ELF-1 (cell line): ENCODE results near the gene SRCIN1.

Source experiments
- DNase-seq: peaks from one replicate; pipeline ENCODE4 v3.0.0-alpha.2; 2016; ENCODE audit warnings: low read depth, low spot score

The SRCIN1 gene

GRCh38 chr17:38583828-38584349 lies 21.9 kb downstream of the SRCIN1 start:
- no peak for DNase-seq

- no peak for DNase-seq
Measured at GRCh38 chr17:38583176-38583575, 22.6 kb downstream of the SRCIN1 start.

- no peak for DNase-seq
Measured at GRCh38 chr17:38582069-38582468, 23.7 kb downstream of the SRCIN1 start.

GRCh38 chr17:38579934-38580333 lies 25.8 kb downstream of the SRCIN1 start:
- peak; percentile 76 for DNase-seq

- no peak for DNase-seq
Measured at GRCh38 chr17:38579083-38579480, 26.7 kb downstream of the SRCIN1 start.

- peak; percentile 98 for DNase-seq
Measured at GRCh38 chr17:38578229-38579082, 27.3 kb downstream of the SRCIN1 start.

- DNase-seq, result no peak
Measured at GRCh38 chr17:38577645-38578173, 28.0 kb downstream of the SRCIN1 start.

GRCh38 chr17:38577244-38577643 lies 28.5 kb downstream of the SRCIN1 start:
- DNase-seq, result no peak

GRCh38 chr17:38575781-38576180 lies 30.0 kb downstream of the SRCIN1 start:
- no peak for DNase-seq

- no peak for DNase-seq
Measured at GRCh38 chr17:38574712-38575111, 31.0 kb downstream of the SRCIN1 start.

- DNase-seq, result peak; percentile 92
Measured at GRCh38 chr17:38572669-38573365, 32.9 kb downstream of the SRCIN1 start.

- no peak for DNase-seq
Measured at GRCh38 chr17:38571833-38572668, 33.7 kb downstream of the SRCIN1 start.

- DNase-seq, result no peak
Measured at GRCh38 chr17:38569701-38570512, 35.8 kb downstream of the SRCIN1 start.

- DNase-seq, result no peak
Measured at GRCh38 chr17:38568845-38569510, 36.8 kb downstream of the SRCIN1 start.

GRCh38 chr17:38568274-38568673 lies 37.5 kb downstream of the SRCIN1 start:
- DNase-seq, result peak; percentile 47

- DNase-seq, result no peak
Measured at GRCh38 chr17:38567350-38567749, 38.4 kb downstream of the SRCIN1 start.

- no peak for DNase-seq
Measured at GRCh38 chr17:38566666-38567031, 39.1 kb downstream of the SRCIN1 start.

- no peak for DNase-seq
Measured at GRCh38 chr17:38565853-38566665, 39.7 kb downstream of the SRCIN1 start.

- no peak for DNase-seq
Measured at GRCh38 chr17:38564869-38565268, 40.9 kb downstream of the SRCIN1 start.
